Lung (tissue), 12 donors: Measurements from ENCODE around the gene AXIN2. TPM values are rescaled to one million over a fixed set of nuclear protein-coding genes. Genes with fewer than 3 reads are reported as not detected.

Experiments
- ATAC-seq: fragments of 200-7000 bp; cut with Tn5 transposase; one replicate; pipeline ENCODE4 v1.9.1; 2020; ENCODE audit warnings: moderate number of reproducible peaks; ENCODE audit not compliant: insufficient read depth, low FRiP score
- DNase-seq, 3 donors: peaks; one replicate each; pipeline ENCODE4 v3.0.0-alpha.2; 2013 to 2017
- H3K27ac ChIP-seq, 2 donors: one replicate each; pipeline ENCODE4 v1.5.1; 2013; ENCODE audit warnings: mild to moderate bottlenecking in 2 of 2, moderate library complexity in 2 of 2, control low read depth in 1 of 2, inconsistent platforms in 1 of 2, low read depth in 1 of 2, low read length in 1 of 2
- H3K27me3 ChIP-seq, 3 donors: one replicate each; pipeline ENCODE4 v1.5.1; 2013; ENCODE audit warnings: low read length in 2 of 3; ENCODE audit not compliant: control insufficient read depth in 3 of 3, insufficient read depth in 3 of 3
- H3K36me3 ChIP-seq, 4 donors: one replicate each; pipeline ENCODE4 v1.5.1; 2013; ENCODE audit warnings: low read length in 4 of 4, mild to moderate bottlenecking in 1 of 4, moderate library complexity in 1 of 4; ENCODE audit not compliant: control insufficient read depth in 4 of 4, insufficient read depth in 4 of 4
- H3K4me1 ChIP-seq, 5 donors: one replicate each; pipeline ENCODE4 v1.5.1; 2013; ENCODE audit warnings: low read length in 5 of 5, mild to moderate bottlenecking in 2 of 5, moderate library complexity in 1 of 5; ENCODE audit not compliant: control insufficient read depth in 5 of 5, insufficient read depth in 5 of 5
- H3K4me3 ChIP-seq: one replicate; pipeline ENCODE4 v1.5.1; 2013; ENCODE audit warnings: mild to moderate bottlenecking, control low read depth, moderate library complexity
- H3K9ac ChIP-seq, 2 donors: one replicate each; pipeline ENCODE4 v1.5.1; 2013; ENCODE audit warnings: low read length in 2 of 2, control low read depth in 1 of 2; ENCODE audit not compliant: insufficient read depth in 1 of 2
- H3K9me3 ChIP-seq, 4 donors: one replicate each; pipeline ENCODE4 v1.5.1; 2013; ENCODE audit warnings: low read length in 3 of 4, mild to moderate bottlenecking in 1 of 4, moderate library complexity in 1 of 4; ENCODE audit not compliant: control insufficient read depth in 4 of 4, insufficient read depth in 3 of 4
- WGBS, 2 donors: extraction: QIAGEN DNeasy Blood & Tissue Kit; methylation state at CpG; one replicate each; pipeline ENCODE4 v1.1.7; 2013; 5-methylcytosine and 5-hydroxymethylcytosine counted together
- polyA plus RNA-seq, 2 donors: library from polyadenylated mRNA; stranded (reverse); fragments of 200-250 nt; gene quantifications; one replicate each; pipeline ENCODE4 v1.2.1, GENCODE V29; 2013
- total RNA-seq, 2 donors: library from RNA; depleted of rRNA in 1 of 2; stranded (reverse); fragments of >200 nt in 1 of 2; gene quantifications; one replicate each; pipeline ENCODE4 v1.2.1, GENCODE V29; 2014 to 2021
- TF ChIP-seq, protein P1 (sequence below): IDR thresholded peaks from 2 replicates; pipeline ENCODE4 v1.5.1; 2012; ENCODE audit warnings: mild to moderate bottlenecking; ENCODE audit errors: control extremely low read depth, extremely low read depth
- donor health status: control.
- donor health status: control.
- donor health status: Bipolar disorder and iron deficiency.
- donor health status: healthy.
- donor health status: DM: yes; HTN: yes; CAD: no.

AXIN2 gene
- total and polyA plus RNA-seq, 4 donors: 13.0 to 127 (median 36.8) TPM

DNA sequence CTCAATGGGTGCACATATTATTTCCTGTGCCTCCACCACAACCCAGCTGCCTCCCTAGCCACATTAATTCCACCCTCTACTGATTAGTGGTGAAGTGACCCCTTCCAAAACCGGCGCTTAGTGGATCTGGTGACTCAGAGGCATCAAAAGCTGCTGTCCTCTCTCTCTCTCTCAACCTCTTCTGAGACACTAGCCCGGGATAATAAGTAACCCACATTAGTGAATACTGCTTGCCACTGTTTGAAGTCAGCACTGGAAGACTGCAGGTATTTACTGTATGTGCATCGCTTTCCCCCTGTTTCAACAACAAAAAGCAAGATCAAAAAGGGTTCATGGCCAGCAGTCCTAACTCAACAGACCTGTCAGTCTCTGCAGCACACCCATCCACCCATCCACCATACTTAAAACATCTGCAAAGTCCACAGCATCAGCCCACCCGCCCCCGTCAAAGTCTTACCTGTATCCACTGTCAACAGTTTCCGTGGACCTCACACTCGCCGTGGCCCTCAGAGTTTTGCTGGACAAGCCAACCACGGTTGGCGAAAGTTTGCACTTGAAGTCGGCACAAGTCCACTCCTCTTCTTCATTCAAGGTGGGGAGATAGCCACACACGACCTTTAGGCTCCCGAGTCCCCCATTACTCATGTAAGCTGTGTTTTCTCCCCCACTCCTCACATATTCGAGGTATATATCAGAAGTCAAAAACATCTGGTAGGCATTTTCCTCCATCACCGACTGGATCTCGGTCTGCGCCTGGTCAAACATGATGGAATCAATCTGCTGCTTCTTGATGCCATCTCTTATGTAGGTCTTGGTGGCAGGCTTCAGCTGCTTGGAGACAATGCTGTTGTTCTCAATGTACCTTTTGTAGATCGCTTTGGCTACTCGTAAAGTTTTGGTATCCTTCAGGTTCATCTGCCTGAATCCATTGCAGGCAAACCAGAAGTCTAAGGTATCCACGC, 3.8 kb downstream of the AXIN2 start:
- H3K27me3 ChIP-seq: no peaks in the 10 kb centered on the region
- H3K36me3 ChIP-seq: peaks cover 0 to 18% (median 4%) of the 10 kb centered on the region in 4 donors
- H3K4me3 ChIP-seq: peak overlapping the region; percentile 85
- DNase-seq (peak in 1 of 3 donors; percentile 38), ATAC-seq (no peak)
- WGBS, 2 donors: 51 to 63% methylated on average over 21 of the region's 21 CpGs
- TF ChIP-seq, protein P1, sequence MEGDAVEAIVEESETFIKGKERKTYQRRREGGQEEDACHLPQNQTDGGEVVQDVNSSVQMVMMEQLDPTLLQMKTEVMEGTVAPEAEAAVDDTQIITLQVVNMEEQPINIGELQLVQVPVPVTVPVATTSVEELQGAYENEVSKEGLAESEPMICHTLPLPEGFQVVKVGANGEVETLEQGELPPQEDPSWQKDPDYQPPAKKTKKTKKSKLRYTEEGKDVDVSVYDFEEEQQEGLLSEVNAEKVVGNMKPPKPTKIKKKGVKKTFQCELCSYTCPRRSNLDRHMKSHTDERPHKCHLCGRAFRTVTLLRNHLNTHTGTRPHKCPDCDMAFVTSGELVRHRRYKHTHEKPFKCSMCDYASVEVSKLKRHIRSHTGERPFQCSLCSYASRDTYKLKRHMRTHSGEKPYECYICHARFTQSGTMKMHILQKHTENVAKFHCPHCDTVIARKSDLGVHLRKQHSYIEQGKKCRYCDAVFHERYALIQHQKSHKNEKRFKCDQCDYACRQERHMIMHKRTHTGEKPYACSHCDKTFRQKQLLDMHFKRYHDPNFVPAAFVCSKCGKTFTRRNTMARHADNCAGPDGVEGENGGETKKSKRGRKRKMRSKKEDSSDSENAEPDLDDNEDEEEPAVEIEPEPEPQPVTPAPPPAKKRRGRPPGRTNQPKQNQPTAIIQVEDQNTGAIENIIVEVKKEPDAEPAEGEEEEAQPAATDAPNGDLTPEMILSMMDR: no peak
- peak overlapping the region in 1 of 2 donors; percentile 68 for H3K9ac ChIP-seq
- H3K27ac ChIP-seq: peak overlapping the region; percentile 46 to 85
- peaks cover 0 to 30% (median 8%) of the 10 kb centered on the region in 5 donors for H3K4me1 ChIP-seq
- H3K9me3 ChIP-seq: no peaks in the 10 kb centered on the region

DNA sequence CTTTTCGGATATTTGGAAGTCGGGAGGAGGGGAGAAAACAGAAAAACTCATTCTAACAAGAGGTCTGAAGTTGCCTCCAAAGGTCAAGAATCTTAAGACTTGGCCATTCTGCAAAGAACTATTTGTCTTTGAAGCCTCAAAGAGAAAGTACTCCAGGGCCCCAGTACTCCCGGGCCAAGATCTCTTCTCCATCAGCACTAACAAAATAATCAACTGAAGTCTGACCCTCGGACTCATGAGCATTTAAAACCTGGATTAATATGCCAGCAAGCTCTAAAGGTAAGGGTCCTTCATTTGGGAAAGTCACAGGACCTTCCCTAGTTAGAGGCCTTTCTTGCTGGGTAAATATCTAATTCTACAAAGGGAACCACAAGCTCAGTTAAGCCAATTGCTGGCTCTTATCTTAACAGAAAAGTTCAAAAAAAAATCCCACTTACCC, 4.5 kb downstream of the AXIN2 start:
- WGBS, 2 donors: 12 to 17% methylated on average over 4 of the region's 4 CpGs
- TF ChIP-seq, protein P1: no peak
- Histone ChIP-seq H3K36me3 (peaks cover 0 to 18% (median 4%) of the 10 kb centered on the region in 4 donors), H3K4me3 (peak overlapping the region; percentile 85), H3K27ac (peak overlapping the region in 1 of 2 donors; percentile 85), H3K9me3 (no peaks in the 10 kb centered on the region), H3K9ac (peak overlapping the region in 1 of 2 donors; percentile 68), H3K27me3 (no peaks in the 10 kb centered on the region), H3K4me1 (peaks cover 0 to 25% (median 11%) of the 10 kb centered on the region in 5 donors)
- peak; percentile 5 for ATAC-seq
- peak in 2 of 3 donors; percentile 47 to 51 for DNase-seq

DNA sequence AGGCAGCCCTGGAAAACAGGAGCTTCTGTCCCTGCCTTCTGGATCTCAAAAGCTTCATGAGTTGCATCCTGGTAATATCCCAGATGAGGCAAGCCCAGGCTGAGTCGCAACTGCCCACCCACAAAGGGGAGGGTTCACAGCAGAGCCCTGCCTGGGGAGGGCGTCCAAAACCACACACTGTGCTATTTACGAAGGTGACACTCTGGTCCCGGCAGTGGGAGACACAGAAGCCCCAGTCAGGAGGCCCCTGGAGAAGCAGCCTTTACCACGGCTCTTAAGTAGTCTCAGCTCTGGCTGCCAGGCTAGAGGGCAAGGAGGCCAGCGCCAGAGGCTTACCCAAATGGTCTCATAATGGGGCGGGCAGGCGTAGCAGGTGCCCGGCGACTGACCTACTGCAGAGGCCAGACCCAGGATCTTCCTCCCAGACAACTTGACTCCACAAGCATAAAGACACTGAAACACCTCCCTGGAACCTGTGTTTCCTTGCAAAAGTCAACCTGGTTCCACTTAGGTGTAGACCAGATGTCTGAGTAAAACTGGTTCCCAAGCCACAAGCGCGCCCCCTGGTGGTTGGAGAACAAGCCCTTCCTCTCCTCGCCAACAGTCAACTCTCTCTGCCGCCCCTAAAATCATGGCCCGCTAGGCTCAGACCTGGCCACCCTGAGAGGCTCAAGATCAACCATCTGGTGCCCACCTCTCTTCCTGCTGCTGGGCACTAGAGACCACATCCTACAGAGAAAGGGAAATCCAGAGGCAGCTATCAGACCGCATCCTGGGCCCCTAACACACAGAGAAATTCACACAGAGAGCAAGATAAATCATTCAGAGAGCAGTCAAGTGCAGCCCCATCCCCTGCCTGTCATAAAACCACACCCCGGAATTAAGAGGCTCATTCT, 5.2 kb downstream of the AXIN2 start:
- no peaks in the 10 kb centered on the region for H3K27me3 ChIP-seq
- ATAC-seq (peak; percentile 30), DNase-seq (peak; percentile 83 to 89 (median 84))
- WGBS, 2 donors: 34 to 40% methylated on average over 17 of the region's 17 CpGs
- H3K4me1 ChIP-seq: peaks cover 0 to 26% (median 17%) of the 10 kb centered on the region in 5 donors
- peak overlapping the region; percentile 21 for H3K4me3 ChIP-seq
- peaks cover 0 to 18% (median 4%) of the 10 kb centered on the region in 4 donors for H3K36me3 ChIP-seq
- H3K9me3 ChIP-seq: no peaks in the 10 kb centered on the region
- TF ChIP-seq, protein P1: peak; percentile 65
- peak overlapping the region in 1 of 2 donors; percentile 68 for H3K9ac ChIP-seq
- H3K27ac ChIP-seq: no peak overlapping the region
